Endothelial cell (in vitro differentiated cells): Measurements from ENCODE around the gene MAML1. TPM values are rescaled to one million over a fixed set of nuclear protein-coding genes. Genes with fewer than 3 reads are reported as not detected.

ENCODE experiments used
- DNase-seq: peaks from one replicate; pipeline ENCODE4 v3.0.0; 2021; ENCODE audit warnings: low spot score
- H3K27ac Mint-ChIP-seq: one replicate; pipeline ENCODE4 v1.8.0; 2021; ENCODE audit warnings: mixed read lengths, inconsistent platforms; ENCODE audit not compliant: unreplicated experiment
- H3K27me3 Mint-ChIP-seq: one replicate; pipeline ENCODE4 v1.8.0; 2021; ENCODE audit warnings: mild to moderate bottlenecking, moderate library complexity, mixed read lengths, inconsistent platforms; ENCODE audit not compliant: unreplicated experiment
- H3K36me3 Mint-ChIP-seq: one replicate; pipeline ENCODE4 v1.8.0; 2021; ENCODE audit warnings: mild to moderate bottlenecking, low read depth, mixed read lengths, inconsistent platforms; ENCODE audit not compliant: unreplicated experiment
- H3K4me1 Mint-ChIP-seq: one replicate; pipeline ENCODE4 v1.8.0; 2021; ENCODE audit warnings: mild to moderate bottlenecking, mixed read lengths, inconsistent platforms; ENCODE audit not compliant: unreplicated experiment
- H3K4me3 Mint-ChIP-seq: one replicate; pipeline ENCODE4 v1.8.0; 2021; ENCODE audit warnings: mild to moderate bottlenecking, mixed read lengths, inconsistent platforms; ENCODE audit not compliant: unreplicated experiment
- H3K9me3 Mint-ChIP-seq: one replicate; pipeline ENCODE4 v1.8.0; 2021; ENCODE audit warnings: mixed read lengths, inconsistent platforms; ENCODE audit not compliant: unreplicated experiment
- total RNA-seq: library from RNA; stranded (reverse); fragmentation: NEBNext Ultra II Directional; extraction: Animal tissue kit (Norgen Biotek cat#: 25700); gene quantifications from one replicate; pipeline ENCODE4 v1.2.1, GENCODE V29; 2021; ENCODE audit not compliant: unreplicated experiment
- TF ChIP-seq, protein P1 (sequence below): fragments of 200-600 bp; sonication (generic); IDR thresholded peaks from one replicate; pipeline ENCODE4 v1.5.0; 2021; ENCODE audit warnings: antibody characterized with exemption; ENCODE audit not compliant: unreplicated experiment

The MAML1 gene
- total RNA-seq, 1 donor from 2014 or later: 30.0 TPM

DNA sequence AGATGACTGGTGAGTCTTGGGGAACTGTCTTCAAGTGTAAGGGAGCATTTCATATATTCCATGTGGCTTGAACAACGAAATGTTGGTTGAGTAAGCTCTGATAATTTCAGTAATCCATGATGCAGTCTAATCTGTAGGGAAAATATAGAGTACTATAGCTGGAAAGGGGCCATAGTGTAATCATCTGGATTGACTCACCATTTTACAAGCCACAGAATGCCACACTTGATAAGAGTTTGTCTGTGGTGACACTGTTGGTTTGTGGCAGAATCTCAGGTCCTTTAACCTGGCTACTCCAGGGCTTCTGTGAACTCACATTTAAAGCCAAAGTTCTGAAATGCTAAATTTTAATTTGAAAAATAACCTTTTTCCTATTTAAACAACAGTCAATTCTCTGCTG, 16.3 kb upstream of the MAML1 start:
- no peaks in the 10 kb centered on the region for H3K9me3 Mint-ChIP-seq
- no peaks in the 10 kb centered on the region for H3K4me1 Mint-ChIP-seq
- TF ChIP-seq, protein P1, sequence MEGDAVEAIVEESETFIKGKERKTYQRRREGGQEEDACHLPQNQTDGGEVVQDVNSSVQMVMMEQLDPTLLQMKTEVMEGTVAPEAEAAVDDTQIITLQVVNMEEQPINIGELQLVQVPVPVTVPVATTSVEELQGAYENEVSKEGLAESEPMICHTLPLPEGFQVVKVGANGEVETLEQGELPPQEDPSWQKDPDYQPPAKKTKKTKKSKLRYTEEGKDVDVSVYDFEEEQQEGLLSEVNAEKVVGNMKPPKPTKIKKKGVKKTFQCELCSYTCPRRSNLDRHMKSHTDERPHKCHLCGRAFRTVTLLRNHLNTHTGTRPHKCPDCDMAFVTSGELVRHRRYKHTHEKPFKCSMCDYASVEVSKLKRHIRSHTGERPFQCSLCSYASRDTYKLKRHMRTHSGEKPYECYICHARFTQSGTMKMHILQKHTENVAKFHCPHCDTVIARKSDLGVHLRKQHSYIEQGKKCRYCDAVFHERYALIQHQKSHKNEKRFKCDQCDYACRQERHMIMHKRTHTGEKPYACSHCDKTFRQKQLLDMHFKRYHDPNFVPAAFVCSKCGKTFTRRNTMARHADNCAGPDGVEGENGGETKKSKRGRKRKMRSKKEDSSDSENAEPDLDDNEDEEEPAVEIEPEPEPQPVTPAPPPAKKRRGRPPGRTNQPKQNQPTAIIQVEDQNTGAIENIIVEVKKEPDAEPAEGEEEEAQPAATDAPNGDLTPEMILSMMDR: no peak
- DNase-seq: no peak
- H3K27me3 Mint-ChIP-seq: no peaks in the 10 kb centered on the region
- H3K36me3 Mint-ChIP-seq: peaks cover 22% of the 10 kb centered on the region
- no peak overlapping the region for H3K4me3 Mint-ChIP-seq
- H3K27ac Mint-ChIP-seq: no peak overlapping the region

GRCh38 chr5:179720222-179720621, 12.4 kb upstream of the MAML1 start:
- Mint-ChIP-seq H3K4me3 (peak overlapping the region; percentile 42), H3K27ac (peak overlapping the region; percentile 58), H3K4me1 (peaks cover 16% of the 10 kb centered on the region), H3K9me3 (no peaks in the 10 kb centered on the region), H3K36me3 (peaks cover 36% of the 10 kb centered on the region), H3K27me3 (peaks cover 3% of the 10 kb centered on the region)
- TF ChIP-seq, protein P1: no peak
- no peak for DNase-seq

GRCh38 chr5:179724163-179724562, 8.5 kb upstream of the MAML1 start:
- Mint-ChIP-seq H3K27ac (peak overlapping the region; percentile 82), H3K9me3 (no peaks in the 10 kb centered on the region), H3K4me1 (peaks cover 16% of the 10 kb centered on the region), H3K36me3 (peaks cover 31% of the 10 kb centered on the region), H3K27me3 (peaks cover 3% of the 10 kb centered on the region), H3K4me3 (no peak overlapping the region)
- TF ChIP-seq, protein P1: no peak
- DNase-seq: no peak

GRCh38 chr5:179727106-179727505, 5.5 kb upstream of the MAML1 start:
- TF ChIP-seq, protein P1: no peak
- no peak for DNase-seq
- H3K9me3 Mint-ChIP-seq: no peaks in the 10 kb centered on the region
- H3K36me3 Mint-ChIP-seq: peaks cover 29% of the 10 kb centered on the region
- H3K27me3 Mint-ChIP-seq: peaks cover 3% of the 10 kb centered on the region
- no peak overlapping the region for H3K27ac Mint-ChIP-seq
- peaks cover 26% of the 10 kb centered on the region for H3K4me1 Mint-ChIP-seq
- H3K4me3 Mint-ChIP-seq: no peak overlapping the region

- H3K36me3 Mint-ChIP-seq: peaks cover 22% of the 10 kb centered on the region
- H3K4me3 Mint-ChIP-seq: no peak overlapping the region
- peaks cover 2% of the 10 kb centered on the region for H3K27me3 Mint-ChIP-seq
- TF ChIP-seq, protein P1: no peak
- peaks cover 22% of the 10 kb centered on the region for H3K4me1 Mint-ChIP-seq
- no peak for DNase-seq
- no peaks in the 10 kb centered on the region for H3K9me3 Mint-ChIP-seq
- H3K27ac Mint-ChIP-seq: no peak overlapping the region
Observed at GRCh38 chr5:179729303-179729702, 3.3 kb upstream of the MAML1 start.
